Tibial nerve (tissue), 4 donors: ENCODE measurements around the gene RCOR1.

ENCODE experiments used
- CTCF ChIP-seq, 5 experiments: fragments of 200-600 bp in 3 of 5; fragments of 450-650 bp in 2 of 5; sonication (generic) in 3 of 5; IDR thresholded peaks; one replicate each; pipeline ENCODE4 v1.5.1; 2016 to 2019; ENCODE audit warnings: antibody characterized with exemption in 5 of 5, mild to moderate bottlenecking in 3 of 5, moderate library complexity in 2 of 5
- EP300 ChIP-seq, 2 donors: sonication (generic); formaldehyde crosslinking; IDR thresholded peaks; one replicate each; pipeline ENCODE4 v1.6.1; 2017; ENCODE audit warnings: antibody characterized with exemption in 2 of 2, mild to moderate bottlenecking in 1 of 2

- no peak for TF ChIP-seq CTCF (IDR thresholded peaks at IDR 0.05)
- TF ChIP-seq EP300 (IDR thresholded peaks at IDR 0.05) = no peak
Measured at GRCh38 chr14:102591372-102591943, 991 bp upstream of the RCOR1 start.
